ENCODE data around the gene P3R3URF.

Gene P3R3URF

GRCh38 chr1:46181343-46182260, 5.3 kb upstream of the P3R3URF start (continued):
- TF ChIP-seq, protein P1, sequence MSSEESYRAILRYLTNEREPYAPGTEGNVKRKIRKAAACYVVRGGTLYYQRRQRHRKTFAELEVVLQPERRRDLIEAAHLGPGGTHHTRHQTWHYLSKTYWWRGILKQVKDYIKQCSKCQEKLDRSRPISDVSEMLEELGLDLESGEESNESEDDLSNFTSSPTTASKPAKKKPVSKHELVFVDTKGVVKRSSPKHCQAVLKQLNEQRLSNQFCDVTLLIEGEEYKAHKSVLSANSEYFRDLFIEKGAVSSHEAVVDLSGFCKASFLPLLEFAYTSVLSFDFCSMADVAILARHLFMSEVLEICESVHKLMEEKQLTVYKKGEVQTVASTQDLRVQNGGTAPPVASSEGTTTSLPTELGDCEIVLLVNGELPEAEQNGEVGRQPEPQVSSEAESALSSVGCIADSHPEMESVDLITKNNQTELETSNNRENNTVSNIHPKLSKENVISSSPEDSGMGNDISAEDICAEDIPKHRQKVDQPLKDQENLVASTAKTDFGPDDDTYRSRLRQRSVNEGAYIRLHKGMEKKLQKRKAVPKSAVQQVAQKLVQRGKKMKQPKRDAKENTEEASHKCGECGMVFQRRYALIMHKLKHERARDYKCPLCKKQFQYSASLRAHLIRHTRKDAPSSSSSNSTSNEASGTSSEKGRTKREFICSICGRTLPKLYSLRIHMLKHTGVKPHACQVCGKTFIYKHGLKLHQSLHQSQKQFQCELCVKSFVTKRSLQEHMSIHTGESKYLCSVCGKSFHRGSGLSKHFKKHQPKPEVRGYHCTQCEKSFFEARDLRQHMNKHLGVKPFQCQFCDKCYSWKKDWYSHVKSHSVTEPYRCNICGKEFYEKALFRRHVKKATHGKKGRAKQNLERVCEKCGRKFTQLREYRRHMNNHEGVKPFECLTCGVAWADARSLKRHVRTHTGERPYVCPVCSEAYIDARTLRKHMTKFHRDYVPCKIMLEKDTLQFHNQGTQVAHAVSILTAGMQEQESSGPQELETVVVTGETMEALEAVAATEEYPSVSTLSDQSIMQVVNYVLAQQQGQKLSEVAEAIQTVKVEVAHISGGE (tag by site-specific recombination; conservative IDR thresholded peaks at IDR 0.05; ENCODE audit: low read depth): no peak
- TF ChIP-seq TRIM28 (IDR thresholded peaks at IDR 0.05; ENCODE audit: borderline replicate concordance, low read length) (peak; percentile 73; the same call in 1 of the 2 replicates), ZEB2 (tag by site-specific recombination; IDR thresholded peaks at IDR 0.05) (peak; percentile 30; the same call in 1 of the 2 replicates), FEZF1 (tag by site-specific recombination; IDR thresholded peaks at IDR 0.05) (peak; percentile 39; the same call in 1 of the 2 replicates), ZNF362 (tag by site-specific recombination; IDR thresholded peaks at IDR 0.05) (peak; percentile 80), ZNF280C (tag by site-specific recombination; IDR thresholded peaks at IDR 0.05) (no peak), ZNF335 (tag by site-specific recombination; conservative IDR thresholded peaks at IDR 0.05) (0 out of 2 replicates have a peak, but pooled peaks have one; percentile 18), PRDM10 (tag by site-specific recombination; IDR thresholded peaks at IDR 0.05) (peak; percentile 91), GLI2 (tag by site-specific recombination; IDR thresholded peaks at IDR 0.05; ENCODE audit: borderline replicate concordance, low read depth) (no peak), ZNF10 (tag by site-specific recombination; IDR thresholded peaks at IDR 0.05) (no peak), ZBTB8A (tag by site-specific recombination; IDR thresholded peaks at IDR 0.05) (no peak)

DNA sequence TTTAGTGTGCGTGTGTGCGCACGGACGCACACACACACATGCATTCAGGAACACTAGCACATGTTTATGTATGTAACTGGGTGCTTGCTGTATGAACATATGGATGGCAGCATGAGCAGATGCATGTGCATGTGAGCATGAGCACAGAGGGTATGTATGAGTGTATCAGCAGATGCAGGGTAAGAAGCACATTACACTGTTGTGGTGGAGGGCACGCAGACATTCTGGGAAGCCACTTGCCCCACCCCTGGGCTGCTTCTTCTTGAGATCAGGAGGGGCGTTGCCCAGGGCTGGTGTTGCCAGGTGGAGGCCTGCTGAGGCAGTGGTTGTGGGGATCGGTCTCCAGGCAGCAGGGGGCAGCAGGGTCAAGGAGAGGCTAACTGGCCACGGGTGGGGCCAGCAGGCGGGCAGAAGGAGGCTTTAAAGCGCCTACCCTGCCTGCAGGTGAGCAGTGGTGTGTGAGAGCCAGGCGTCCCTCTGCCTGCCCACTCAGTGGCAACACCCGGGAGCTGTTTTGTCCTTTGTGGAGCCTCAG, 3.9 kb upstream of the P3R3URF start:
- H3K4me3 ChIP-seq (ENCODE audit: low read depth, low read length): no peak overlapping the region
- TF ChIP-seq ZNF18 (tag by site-specific recombination; IDR thresholded peaks at IDR 0.05): no peak
- TF ChIP-seq CTCF (tag by site-specific recombination; IDR thresholded peaks at IDR 0.05): peak; percentile 45; the same call in 1 of the 2 replicates
- 0 out of 2 replicates have a peak, but pooled peaks have one; percentile 1 for TF ChIP-seq FEZF1 (tag by site-specific recombination; IDR thresholded peaks at IDR 0.05)
- TF ChIP-seq KLF1 (tag by site-specific recombination; IDR thresholded peaks at IDR 0.05): peak; percentile 81
- POLR2A ChIA-PET: interaction anchor here (2.2 kb wide), 1 partner anchor 48 kb away, joined by 15 read pairs; the partner anchor contains the start of gene PIK3R3

More for the DNA sequence above, 3.9 kb upstream of the P3R3URF start:
- H3K36me3 ChIP-seq (ENCODE audit: control insufficient read depth in 2 of 2, insufficient read depth in 1 of 2, low read length in 2 of 2): no peaks in the 10 kb centered on the region
- H3K9me3 ChIP-seq (ENCODE audit: control insufficient read depth, insufficient read depth, low read depth, low read length): no peaks in the 10 kb centered on the region
- H3K4me1 ChIP-seq (ENCODE audit: control insufficient read depth, insufficient read depth, low read length): peaks cover 3% of the 10 kb centered on the region; the same call in 1 of the 2 replicates
- H3K27ac ChIP-seq (ENCODE audit: extremely low read depth, low read depth, low read length): no peak overlapping the region
- CTCF ChIA-PET: interaction anchor here (0.6 to 9.3 kb wide), 13 partner anchors 12 to 191 kb away, joined by 3 to 148 read pairs (median 4); partner anchors contain the start of gene PIK3R3
